Breast epithelium (tissue), 3 donors: Measurements from ENCODE around the gene ZNF778.

ENCODE experiments used
- CTCF ChIP-seq, 3 donors: fragments of 450-650 bp; IDR thresholded peaks; one replicate each; pipeline ENCODE4 v1.5.1; 2016 to 2017; ENCODE audit warnings: antibody characterized with exemption in 3 of 3, mild to moderate bottlenecking in 3 of 3, moderate library complexity in 3 of 3
- POLR2A ChIP-seq: fragments of 450-650 bp; IDR thresholded peaks from one replicate; pipeline ENCODE4 v1.6.1; 2016; ENCODE audit warnings: antibody characterized with exemption, mild to moderate bottlenecking, moderate library complexity
- POLR2AphosphoS5 ChIP-seq, 3 donors: sonication (generic); formaldehyde crosslinking; IDR thresholded peaks; one replicate each; pipeline ENCODE4 v1.6.1; 2017; ENCODE audit warnings: antibody characterized with exemption in 3 of 3

GRCh38 chr16:89275837-89276720, 58.6 kb downstream of the ZNF778 start:
- TF ChIP-seq POLR2A (no peak), CTCF (IDR thresholded peaks at IDR 0.05) (no peak), POLR2AphosphoS5 (IDR thresholded peaks at IDR 0.05) (no peak)
